Stomach (tissue), 9 donors: ENCODE results near the gene ETS1. TPM values are rescaled to one million over a fixed set of nuclear protein-coding genes. Genes with fewer than 3 reads are reported as not detected.
A peak's percentile ranks its signal among the peaks of the same experiment; 100 is the strongest.

ENCODE experiments used
- DNase-seq, 2 donors: peaks; one replicate each; pipeline versions ENCODE4 v3.0.0 to v3.0.0-alpha.2; 2013 to 2019
- H3K27ac ChIP-seq, 5 donors: fragments of 200-600 bp in 4 of 5; sonication (generic) in 4 of 5; one replicate each; pipeline ENCODE4 v1.5.1; 2013 to 2019; ENCODE audit warnings: mild to moderate bottlenecking in 1 of 5, moderate library complexity in 1 of 5
- H3K27me3 ChIP-seq, 3 donors: fragments of 200-600 bp; sonication (generic); one replicate each; pipeline ENCODE4 v1.5.1; 2017 to 2019; ENCODE audit warnings: mixed run types in 1 of 3
- H3K36me3 ChIP-seq, 4 donors: fragments of 200-600 bp; sonication (generic); 1 replicate in 3 of 4; 2 replicates in 1 of 4; pipeline ENCODE4 v1.5.1; 2016 to 2019
- H3K4me1 ChIP-seq, 4 donors: fragments of 200-600 bp; sonication (generic); one replicate each; pipeline ENCODE4 v1.5.1; 2016 to 2019
- H3K4me3 ChIP-seq, 4 donors: fragments of 200-600 bp; sonication (generic) in 3 of 4; one replicate each; pipeline ENCODE4 v1.5.1; 2016 to 2019; ENCODE audit warnings: mild to moderate bottlenecking in 1 of 4
- H3K9me3 ChIP-seq, 4 donors: fragments of 200-600 bp; sonication (generic); one replicate each; pipeline ENCODE4 v1.5.1; 2016 to 2019
- EP300 ChIP-seq: sonication (generic); formaldehyde crosslinking; IDR thresholded peaks from one replicate; pipeline ENCODE4 v1.6.1; 2017; ENCODE audit warnings: antibody characterized with exemption
- POLR2A ChIP-seq, 4 donors: fragments of 450-650 bp; IDR thresholded peaks; one replicate each; pipeline ENCODE4 v1.6.1; 2016; ENCODE audit warnings: antibody characterized with exemption in 4 of 4, control low read depth in 2 of 4, mild to moderate bottlenecking in 1 of 4, moderate library complexity in 1 of 4
- POLR2AphosphoS5 ChIP-seq, 3 donors: sonication (generic); formaldehyde crosslinking; IDR thresholded peaks; one replicate each; pipeline ENCODE4 v1.6.1; 2016; ENCODE audit warnings: antibody characterized with exemption in 3 of 3
- WGBS, 5 donors: extraction: QIAGEN DNeasy Blood & Tissue Kit in 3 of 5; methylation state at CpG; one replicate each; pipeline versions ENCODE4 v1.1.5 to v1.1.7; 2013 to 2018; 5-methylcytosine and 5-hydroxymethylcytosine counted together
- intact Hi-C: fragments of 100-400 bp; cut with DNase I; formaldehyde crosslinking; loops from one replicate; pipeline ENCODE4 v1.15.1; 2023; ENCODE audit warnings: low total_unique reads
- polyA plus RNA-seq, 3 donors: library from polyadenylated mRNA; stranded (reverse); fragments of 200-250 nt; gene quantifications; one replicate each; pipeline ENCODE4 v1.2.3, GENCODE V29; 2013
- total RNA-seq, 5 donors: library from RNA; depleted of rRNA; stranded (reverse); fragments of >200 nt; gene quantifications; one replicate each; pipeline versions ENCODE4 v1.1.0 to v1.2.3, GENCODE V29; 2014 to 2016
- TF ChIP-seq, protein P1 (sequence below), 7 experiments: fragments of 450-650 bp in 4 of 7; fragments of 200-600 bp in 3 of 7; sonication (generic) in 3 of 7; IDR thresholded peaks; one replicate each; pipeline ENCODE4 v1.5.1; 2016 to 2019; ENCODE audit warnings: antibody characterized with exemption in 7 of 7, control low read depth in 2 of 7, mild to moderate bottlenecking in 1 of 7
- donor health status: healthy with polysubstance abuse.
- donor health status: Bipolar disorder and iron deficiency.
- donor health status: healthy.

Gene ETS1
- total and polyA plus RNA-seq, 8 donors: 7.0 to 72.5 (median 22.5) TPM

DNA sequence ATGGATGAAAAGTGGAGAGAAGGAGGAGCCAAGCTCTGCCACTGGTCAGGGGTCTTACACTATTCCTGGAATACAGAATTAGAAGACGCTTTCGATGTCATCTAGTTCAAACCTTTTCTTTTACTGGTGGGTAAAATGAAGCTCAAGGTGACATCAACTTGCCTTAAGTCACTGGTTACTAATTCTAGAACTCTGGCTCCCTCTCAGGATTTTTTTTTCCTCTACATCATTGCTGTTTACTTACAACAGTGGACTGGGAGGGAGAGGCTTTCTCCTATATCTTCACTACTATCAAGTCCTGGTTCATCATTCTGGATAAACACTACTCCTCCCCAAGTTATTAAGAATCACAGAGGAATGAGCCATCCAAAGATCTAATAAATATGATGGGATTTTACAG, 82.9 kb downstream of the ETS1 start:
- Histone ChIP-seq H3K27ac (peak overlapping the region in 3 of 5 donors; percentile 50 to 88 (median 86)), H3K36me3 (peaks cover 0 to 11% (median 0%) of the 10 kb centered on the region in 4 donors), H3K4me1 (peaks cover 57 to 100% (median 95%) of the 10 kb centered on the region in 4 donors), H3K9me3 (no peaks in the 10 kb centered on the region), H3K27me3 (no peaks in the 10 kb centered on the region), H3K4me3 (no peak overlapping the region)
- TF ChIP-seq POLR2AphosphoS5 (IDR thresholded peaks at IDR 0.05): no peak
- TF ChIP-seq, protein P1, sequence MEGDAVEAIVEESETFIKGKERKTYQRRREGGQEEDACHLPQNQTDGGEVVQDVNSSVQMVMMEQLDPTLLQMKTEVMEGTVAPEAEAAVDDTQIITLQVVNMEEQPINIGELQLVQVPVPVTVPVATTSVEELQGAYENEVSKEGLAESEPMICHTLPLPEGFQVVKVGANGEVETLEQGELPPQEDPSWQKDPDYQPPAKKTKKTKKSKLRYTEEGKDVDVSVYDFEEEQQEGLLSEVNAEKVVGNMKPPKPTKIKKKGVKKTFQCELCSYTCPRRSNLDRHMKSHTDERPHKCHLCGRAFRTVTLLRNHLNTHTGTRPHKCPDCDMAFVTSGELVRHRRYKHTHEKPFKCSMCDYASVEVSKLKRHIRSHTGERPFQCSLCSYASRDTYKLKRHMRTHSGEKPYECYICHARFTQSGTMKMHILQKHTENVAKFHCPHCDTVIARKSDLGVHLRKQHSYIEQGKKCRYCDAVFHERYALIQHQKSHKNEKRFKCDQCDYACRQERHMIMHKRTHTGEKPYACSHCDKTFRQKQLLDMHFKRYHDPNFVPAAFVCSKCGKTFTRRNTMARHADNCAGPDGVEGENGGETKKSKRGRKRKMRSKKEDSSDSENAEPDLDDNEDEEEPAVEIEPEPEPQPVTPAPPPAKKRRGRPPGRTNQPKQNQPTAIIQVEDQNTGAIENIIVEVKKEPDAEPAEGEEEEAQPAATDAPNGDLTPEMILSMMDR (IDR thresholded peaks at IDR 0.05): no peak
- no peak for DNase-seq
- WGBS, 5 donors: 79 to 94% (median 87%) methylated on average over 2 of the region's 2 CpGs
- intact Hi-C loops: no loop called here

DNA sequence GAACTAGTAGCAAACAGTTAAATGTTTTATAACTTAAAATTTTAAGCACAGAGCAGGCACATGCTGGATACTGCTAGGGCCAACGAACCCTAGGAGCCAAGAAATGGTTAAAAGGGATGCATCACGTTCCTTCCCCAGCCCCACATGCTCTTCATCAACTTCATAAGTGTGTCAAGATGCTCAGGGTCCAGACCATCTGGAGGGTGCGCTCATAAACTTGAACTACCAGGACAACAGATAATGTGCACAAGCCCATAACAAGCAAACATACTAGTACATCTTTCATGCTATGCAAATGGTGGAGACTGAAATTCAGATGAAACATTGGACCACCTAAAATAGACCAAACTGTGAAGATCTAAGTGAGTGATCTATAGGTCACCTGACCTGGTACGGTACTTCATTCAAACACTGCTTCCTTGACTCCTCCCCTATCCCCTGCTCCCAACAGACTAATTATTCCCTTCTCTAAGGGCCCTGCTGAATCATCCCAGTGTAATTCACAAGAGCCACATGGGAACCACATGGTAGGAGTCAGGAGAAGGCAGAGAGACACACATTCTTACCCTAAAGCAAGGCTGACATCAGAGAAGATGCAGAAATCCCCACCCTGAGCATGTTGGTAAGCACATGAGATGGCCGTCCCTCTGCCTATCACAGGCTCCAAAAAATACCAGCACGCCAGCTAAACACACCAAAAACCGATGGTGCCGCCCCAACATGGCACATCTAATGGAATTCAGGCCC, 83.9 kb downstream of the ETS1 start:
- no peak overlapping the region for H3K4me3 ChIP-seq
- peaks cover 0 to 11% (median 0%) of the 10 kb centered on the region in 4 donors for H3K36me3 ChIP-seq
- no peaks in the 10 kb centered on the region for H3K27me3 ChIP-seq
- DNase-seq: no peak
- intact Hi-C loops: no loop called here
- TF ChIP-seq POLR2A (IDR thresholded peaks at IDR 0.05) (no peak), EP300 (no peak), POLR2AphosphoS5 (IDR thresholded peaks at IDR 0.05) (no peak)
- TF ChIP-seq, protein P1 (IDR thresholded peaks at IDR 0.05): no peak
- peak overlapping the region in 4 of 5 donors; percentile 9 to 88 (median 68) for H3K27ac ChIP-seq
- H3K9me3 ChIP-seq: no peaks in the 10 kb centered on the region
- peaks cover 66 to 100% (median 90%) of the 10 kb centered on the region in 4 donors for H3K4me1 ChIP-seq
- 74 to 81% (median 76%) methylated on average over 8 of the region's 8 CpGs for WGBS, 5 donors

DNA sequence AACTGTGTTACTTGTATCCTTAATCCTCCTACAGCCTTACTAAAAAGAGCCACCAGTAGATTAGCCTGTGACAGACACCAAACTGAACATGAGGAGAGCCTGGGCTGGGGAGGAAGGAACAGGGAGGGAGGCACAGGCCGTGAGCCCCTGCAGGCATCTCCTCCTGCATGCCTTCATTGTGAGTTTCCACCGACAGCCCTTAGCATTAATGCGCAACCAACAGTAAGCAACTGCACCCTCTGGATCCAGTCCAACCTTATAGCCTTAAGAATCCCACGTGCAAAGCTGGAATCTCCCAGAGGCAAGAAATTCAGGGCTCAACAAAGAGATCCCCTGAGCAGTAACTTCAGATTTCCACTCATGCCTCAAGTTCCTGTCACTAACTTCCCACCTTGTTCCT, 84.6 kb downstream of the ETS1 start:
- WGBS, 5 donors: 39 to 71% (median 61%) methylated on average over 4 of the region's 4 CpGs
- H3K4me1 ChIP-seq: peaks cover 61 to 100% (median 88%) of the 10 kb centered on the region in 4 donors
- peak overlapping the region in 4 of 5 donors; percentile 35 to 88 (median 68) for H3K27ac ChIP-seq

DNA sequence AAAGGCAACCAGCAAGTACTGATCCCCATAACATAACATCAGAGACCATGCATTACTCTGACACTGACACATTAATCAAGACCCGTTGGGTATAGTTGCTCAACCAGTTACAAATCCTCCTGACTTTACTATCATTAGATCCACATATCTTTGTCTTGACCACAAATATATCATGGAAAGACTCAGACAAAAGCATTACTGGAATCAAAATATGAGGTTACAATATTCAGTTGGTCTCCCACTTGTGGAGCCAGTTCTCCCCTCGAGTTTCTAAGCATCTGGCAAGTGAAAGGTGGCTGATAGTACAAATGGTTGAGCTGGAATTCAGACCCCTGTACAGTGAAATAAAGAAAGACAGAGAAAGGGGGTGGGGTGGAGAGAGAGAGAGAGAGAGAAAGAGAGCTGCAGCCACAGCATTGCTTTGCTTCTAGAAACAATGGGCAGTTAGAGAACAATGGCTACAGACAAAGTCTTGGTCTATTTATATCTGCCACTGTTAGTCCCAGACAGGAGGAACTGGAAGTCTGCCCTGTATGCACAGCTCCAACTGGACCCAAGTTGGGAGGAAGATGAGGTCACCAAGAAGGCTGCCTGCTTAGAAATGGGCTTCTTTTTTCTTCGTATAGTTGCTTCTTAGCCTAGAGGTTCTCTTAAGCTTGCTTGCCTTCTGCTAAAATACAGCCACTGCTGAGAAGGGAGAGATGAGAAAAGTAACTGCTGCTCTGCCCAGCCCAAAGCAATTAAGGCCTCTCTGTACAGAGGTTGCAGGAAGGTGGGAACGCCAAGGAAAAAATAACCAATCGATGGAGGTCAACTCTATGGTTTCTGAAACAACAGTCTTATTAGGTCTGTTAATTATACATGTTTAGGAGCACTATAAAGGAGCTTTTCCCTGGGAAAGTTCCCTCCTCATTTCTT, 85.5 kb downstream of the ETS1 start:
- DNase-seq: no peak
- no peak overlapping the region for H3K4me3 ChIP-seq
- H3K4me1 ChIP-seq: peaks cover 62 to 100% (median 88%) of the 10 kb centered on the region in 4 donors
- TF ChIP-seq POLR2A (IDR thresholded peaks at IDR 0.05): no peak
- TF ChIP-seq EP300: no peak
- TF ChIP-seq, protein P1 (IDR thresholded peaks at IDR 0.05): no peak
- TF ChIP-seq POLR2AphosphoS5 (IDR thresholded peaks at IDR 0.05): no peak
- H3K9me3 ChIP-seq: no peaks in the 10 kb centered on the region
- 52 to 62% (median 57%) methylated on average over 5 of the region's 5 CpGs for WGBS, 5 donors
- H3K27me3 ChIP-seq: no peaks in the 10 kb centered on the region
- H3K36me3 ChIP-seq: peaks cover 0 to 11% (median 0%) of the 10 kb centered on the region in 4 donors
- H3K27ac ChIP-seq: peak overlapping the region in 4 of 5 donors; percentile 35 to 88 (median 68)
- intact Hi-C loops: no loop called here

More for the DNA sequence above, 84.6 kb downstream of the ETS1 start:
- Histone ChIP-seq H3K36me3 (peaks cover 0 to 11% (median 0%) of the 10 kb centered on the region in 4 donors), H3K4me3 (no peak overlapping the region), H3K27me3 (no peaks in the 10 kb centered on the region), H3K9me3 (no peaks in the 10 kb centered on the region)
- TF ChIP-seq POLR2A (IDR thresholded peaks at IDR 0.05): no peak
- no peak for TF ChIP-seq EP300
- TF ChIP-seq POLR2AphosphoS5 (IDR thresholded peaks at IDR 0.05): no peak
- TF ChIP-seq, protein P1 (IDR thresholded peaks at IDR 0.05): no peak
- intact Hi-C loops: no loop called here
- no peak for DNase-seq
